NT2/D1 (cell line): ENCODE results near the gene CCNK.

ENCODE experiments used
- SUZ12 ChIP-seq: IDR thresholded peaks from 2 replicates; pipeline ENCODE4 v1.6.1; 2011; ENCODE audit not compliant: insufficient read length, insufficient read depth; ENCODE audit errors: extremely low read depth
- YY1 ChIP-seq: IDR thresholded peaks from 2 replicates; pipeline ENCODE4 v1.6.1; 2011; ENCODE audit not compliant: insufficient read length, insufficient read depth

- no peak for TF ChIP-seq SUZ12
- TF ChIP-seq YY1, result no peak
Observed at GRCh38 chr14:99462210-99462609, 19.0 kb upstream of the CCNK start.
